ENCODE data around the gene THAP12. TPM values are rescaled to one million over a fixed set of nuclear protein-coding genes. Genes with fewer than 3 reads are reported as not detected.

The THAP12 gene
- polyA plus RNA-seq, 1 donor (not counting 4 experiments of a cell fraction or from before 2014, with no cell fraction given) = 49.8 TPM

DNA sequence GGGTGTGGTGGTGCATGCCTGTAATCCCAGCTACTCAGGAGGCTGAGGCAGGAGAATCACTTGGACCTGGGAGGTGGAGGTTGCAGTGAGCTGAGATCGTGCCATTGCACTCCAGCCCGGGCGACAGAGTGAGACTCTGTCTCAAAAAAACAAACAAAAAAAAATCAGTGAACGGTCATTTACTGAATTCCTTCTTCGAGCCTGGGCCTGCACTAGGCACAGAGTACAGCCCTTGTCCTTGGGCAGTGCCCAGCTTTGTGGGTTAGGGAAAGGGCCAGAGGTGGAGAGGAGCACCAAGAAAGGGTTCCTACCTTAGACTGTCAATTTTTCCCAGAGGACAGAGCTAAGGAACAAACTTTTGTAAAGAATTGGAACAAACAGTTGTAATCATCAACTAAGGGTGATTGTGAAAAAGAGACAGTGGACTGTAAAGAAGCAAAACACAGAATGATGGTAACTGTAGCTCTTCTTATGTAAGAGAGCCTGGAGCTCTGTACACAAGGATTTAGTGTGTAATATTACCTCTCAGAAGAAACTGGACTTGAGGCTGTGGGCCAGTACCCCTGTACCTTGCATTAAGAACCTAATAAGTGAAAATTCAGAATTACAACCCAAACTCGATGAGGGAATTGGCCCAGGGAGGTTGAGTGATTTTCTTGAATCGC, 11.0 kb upstream of the THAP12 start:
- Histone ChIP-seq H3K9me1 (ENCODE audit: control insufficient read depth, extremely low read depth, insufficient read depth, low read length) (no peaks in the 10 kb centered on the region), H3K36me3 (ENCODE audit: control insufficient read depth in 2 of 2, extremely low read depth in 1 of 2, insufficient read depth in 2 of 2, low read length in 2 of 2) (no peaks in the 10 kb centered on the region), H3K4me3 (ENCODE audit: control insufficient read depth in 2 of 3, extremely low read depth in 1 of 3, insufficient read depth in 2 of 3, low read depth in 1 of 3, low read length in 3 of 3) (no peak overlapping the region), H3K27ac (ENCODE audit: control insufficient read depth, insufficient read depth, low read length) (no peak overlapping the region), H3K79me2 (ENCODE audit: control insufficient read depth, insufficient read depth, low read length) (no peaks in the 10 kb centered on the region), H3K9me3 (ENCODE audit: control insufficient read depth, low read depth, low read length) (no peaks in the 10 kb centered on the region), H2AFZ (ENCODE audit: control insufficient read depth, low read length) (no peak overlapping the region), H3K4me1 (ENCODE audit: control insufficient read depth, extremely low read depth, insufficient read depth, low read length) (no peaks in the 10 kb centered on the region), H3K4me2 (ENCODE audit: control insufficient read depth, extremely low read depth, insufficient read depth, low read depth, low read length) (no peak overlapping the region), H3K9ac (ENCODE audit: control insufficient read depth, extremely low read depth, insufficient read depth, low read length) (no peak overlapping the region), H4K20me1 (ENCODE audit: control insufficient read depth, extremely low read depth, insufficient read depth, low read length) (no peaks in the 10 kb centered on the region), H3K27me3 (ENCODE audit: control insufficient read depth, extremely low read depth, insufficient read depth, low read length) (no peaks in the 10 kb centered on the region)
- dilution Hi-C loops (cut with MboI; ENCODE audit: extremely low pct_ligation_motif_present, low sequenced_read_pairs) = no loop called here
- TF ChIP-seq EZH2 (IDR thresholded peaks at IDR 0.05; ENCODE audit: low read length) = no peak
- TF ChIP-seq CTCF (optimal IDR thresholded peaks at IDR 0.05 in 1 of 3, IDR thresholded peaks at IDR 0.05 in 1 of 3, conservative IDR thresholded peaks at IDR 0.05 in 1 of 3; ENCODE audit: extremely low read depth in 1 of 3, insufficient read depth in 2 of 3, low read length in 3 of 3) = no peak
- FAIRE-seq = no peak
- DNase-seq (ENCODE audit: low read depth, low spot score) = no peak

DNA sequence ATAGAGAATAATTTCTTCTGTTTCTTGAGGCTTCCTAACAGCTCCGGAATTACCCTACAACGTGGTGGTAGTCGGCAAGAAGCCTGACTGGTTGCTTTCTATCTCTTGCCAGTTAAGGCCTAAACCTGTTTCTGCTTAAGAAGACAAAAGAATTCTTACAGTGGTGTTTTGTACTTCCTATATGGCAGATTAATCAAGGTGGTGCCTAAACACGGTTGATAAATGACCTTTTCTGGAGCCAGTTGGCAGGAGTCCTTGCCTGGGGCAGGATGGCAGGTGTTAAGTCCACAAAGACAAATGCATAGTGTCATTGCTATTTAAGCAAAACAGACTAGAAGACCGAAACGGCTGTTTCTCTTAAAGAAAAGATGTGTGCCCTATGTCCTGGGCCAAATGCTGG, 10.1 kb upstream of the THAP12 start:
- no peak overlapping the region for H3K4me3 ChIP-seq (ENCODE audit: control insufficient read depth in 2 of 3, extremely low read depth in 1 of 3, insufficient read depth in 2 of 3, low read depth in 1 of 3, low read length in 3 of 3)
- FAIRE-seq = no peak
- H3K9me1 ChIP-seq (ENCODE audit: control insufficient read depth, extremely low read depth, insufficient read depth, low read length) = no peaks in the 10 kb centered on the region
- no peaks in the 10 kb centered on the region for H3K27me3 ChIP-seq (ENCODE audit: control insufficient read depth, extremely low read depth, insufficient read depth, low read length)
- no peak overlapping the region for H3K27ac ChIP-seq (ENCODE audit: control insufficient read depth, insufficient read depth, low read length)
- TF ChIP-seq EZH2 (IDR thresholded peaks at IDR 0.05; ENCODE audit: low read length) (no peak), CTCF (optimal IDR thresholded peaks at IDR 0.05 in 1 of 3, IDR thresholded peaks at IDR 0.05 in 1 of 3, conservative IDR thresholded peaks at IDR 0.05 in 1 of 3; ENCODE audit: extremely low read depth in 1 of 3, insufficient read depth in 2 of 3, low read length in 3 of 3) (no peak)
- dilution Hi-C loops (cut with MboI; ENCODE audit: extremely low pct_ligation_motif_present, low sequenced_read_pairs) = no loop called here
- no peaks in the 10 kb centered on the region for H4K20me1 ChIP-seq (ENCODE audit: control insufficient read depth, extremely low read depth, insufficient read depth, low read length)
- H3K9me3 ChIP-seq (ENCODE audit: control insufficient read depth, low read depth, low read length) = no peaks in the 10 kb centered on the region
- H3K4me1 ChIP-seq (ENCODE audit: control insufficient read depth, extremely low read depth, insufficient read depth, low read length) = no peaks in the 10 kb centered on the region
- DNase-seq (ENCODE audit: low read depth, low spot score) = no peak
- H3K4me2 ChIP-seq (ENCODE audit: control insufficient read depth, extremely low read depth, insufficient read depth, low read depth, low read length) = no peak overlapping the region
- no peaks in the 10 kb centered on the region for H3K79me2 ChIP-seq (ENCODE audit: control insufficient read depth, insufficient read depth, low read length)
- no peak overlapping the region for H2AFZ ChIP-seq (ENCODE audit: control insufficient read depth, low read length)
- no peaks in the 10 kb centered on the region for H3K36me3 ChIP-seq (ENCODE audit: control insufficient read depth in 2 of 2, extremely low read depth in 1 of 2, insufficient read depth in 2 of 2, low read length in 2 of 2)
- H3K9ac ChIP-seq (ENCODE audit: control insufficient read depth, extremely low read depth, insufficient read depth, low read length) = no peak overlapping the region

Measured in keratinocyte (primary cell).